MM.1S (cell line): ENCODE data around the gene GRIK3.

Experiments used
- DNase-seq: peaks from one replicate; pipeline ENCODE4 v3.0.0-alpha.2; 2015
- H2AFZ ChIP-seq: fragments of 300-600 bp; sonication (generic); 2 replicates; pipeline ENCODE4 v1.6.0; 2016; ENCODE audit warnings: antibody characterized with exemption, low read length
- H3F3A ChIP-seq: fragments of 300-600 bp; sonication (generic); 2 replicates; pipeline ENCODE4 v1.6.1; 2016; ENCODE audit warnings: mild to moderate bottlenecking, antibody characterized with exemption, low read length, moderate library complexity, mixed read lengths; ENCODE audit not compliant: insufficient read depth
- H3K27ac ChIP-seq: fragments of 300-600 bp; sonication (generic); 2 replicates; pipeline ENCODE4 v1.5.1; 2016; ENCODE audit warnings: mild to moderate bottlenecking, low read length
- H3K27me3 ChIP-seq: fragments of 300-600 bp; sonication (generic); replicated peaks from 2 replicates; pipeline ENCODE4 v1.6.0; 2016; ENCODE audit warnings: low read length; ENCODE audit not compliant: insufficient read depth
- H3K36me3 ChIP-seq: fragments of 300-600 bp; sonication (generic); replicated peaks from 2 replicates; pipeline ENCODE4 v1.6.1; 2016; ENCODE audit warnings: mild to moderate bottlenecking, low read length, mixed read lengths; ENCODE audit not compliant: insufficient read depth
- H3K4me1 ChIP-seq: fragments of 300-600 bp; sonication (generic); 2 replicates; pipeline ENCODE4 v1.6.1; 2016; ENCODE audit warnings: low read length, mixed read lengths
- H3K4me2 ChIP-seq: fragments of 300-600 bp; sonication (generic); 2 replicates; pipeline ENCODE4 v1.6.0; 2016; ENCODE audit warnings: low read depth, low read length
- H3K4me3 ChIP-seq: fragments of 300-600 bp; sonication (generic); 2 replicates; pipeline ENCODE4 v1.5.1; 2016; ENCODE audit warnings: low read length, mixed read lengths
- H3K79me2 ChIP-seq: fragments of 300-600 bp; sonication (generic); 2 replicates; pipeline ENCODE4 v1.6.1; 2016; ENCODE audit warnings: mixed run types, low read length, mixed read lengths
- H3K9ac ChIP-seq: fragments of 300-600 bp; sonication (generic); 2 replicates; pipeline ENCODE4 v1.6.1; 2016; ENCODE audit warnings: low read length, mixed read lengths
- H3K9me2 ChIP-seq: fragments of 300-600 bp; sonication (generic); replicated peaks from 2 replicates; pipeline ENCODE4 v1.6.1; 2016; ENCODE audit warnings: mild to moderate bottlenecking, low read length, mixed read lengths; ENCODE audit not compliant: insufficient read depth
- H3K9me3 ChIP-seq: fragments of 300-600 bp; sonication (generic); replicated peaks from 2 replicates; pipeline ENCODE4 v1.6.1; 2016; ENCODE audit warnings: mild to moderate bottlenecking, low read length, mixed read lengths; ENCODE audit not compliant: insufficient read depth
- H4K20me1 ChIP-seq: fragments of 300-600 bp; sonication (generic); 2 replicates; pipeline ENCODE4 v1.6.1; 2016; ENCODE audit warnings: mild to moderate bottlenecking, low read length, moderate library complexity, mixed read lengths; ENCODE audit not compliant: insufficient read depth
- CTCF ChIP-seq: fragments of 300-600 bp; sonication (generic); IDR thresholded peaks from 2 replicates; pipeline ENCODE4 v1.5.1; 2016; ENCODE audit warnings: antibody characterized with exemption, low read length, mixed read lengths
- EZH2 ChIP-seq: fragments of 300-600 bp; sonication (generic); optimal IDR thresholded peaks from 2 replicates; pipeline ENCODE3; 2017; ENCODE audit warnings: low read depth, mild to moderate bottlenecking, antibody characterized with exemption, low read length, mixed read lengths
- EZH2phosphoT487 ChIP-seq: fragments of 300-600 bp; sonication (generic); IDR thresholded peaks from 2 replicates; pipeline ENCODE4 v1.6.1; 2018; ENCODE audit warnings: antibody characterized with exemption, low read length

GRIK3 gene

DNA sequence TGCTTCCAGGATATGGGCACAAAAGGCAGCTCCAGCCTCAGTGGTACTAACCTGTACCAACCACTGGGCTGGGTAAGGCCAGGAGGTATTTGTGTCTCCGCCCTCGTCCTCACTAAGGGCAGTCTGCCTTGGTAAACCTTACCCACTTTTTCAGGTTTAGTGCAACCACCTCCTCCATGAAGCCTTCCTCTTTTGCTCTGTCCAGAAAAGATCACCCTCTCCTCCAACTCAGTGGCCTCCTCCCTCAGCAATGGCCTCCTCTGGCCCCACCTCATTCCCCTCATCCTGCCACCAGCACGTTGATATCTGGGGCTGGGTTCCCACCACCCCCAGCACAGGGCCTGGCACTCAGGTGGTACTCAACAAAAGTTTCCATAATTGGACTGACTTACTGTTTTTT, 161.5 kb downstream of the GRIK3 start:
- peaks cover 69% of the 10 kb centered on the region for H3K27me3 ChIP-seq
- no peaks in the 10 kb centered on the region for H3K4me1 ChIP-seq
- H3K4me2 ChIP-seq, result no peak overlapping the region
- no peaks in the 10 kb centered on the region for H3K9me2 ChIP-seq
- H3K79me2 ChIP-seq, result no peaks in the 10 kb centered on the region
- H3K9me3 ChIP-seq, result no peaks in the 10 kb centered on the region
- DNase-seq, result no peak
- H3F3A ChIP-seq, result no peaks in the 10 kb centered on the region
- H3K9ac ChIP-seq, result no peak overlapping the region
- no peak overlapping the region for H3K27ac ChIP-seq
- no peaks in the 10 kb centered on the region for H3K36me3 ChIP-seq
- H2AFZ ChIP-seq, result no peak overlapping the region
- TF ChIP-seq EZH2 (no peak), CTCF (no peak), EZH2phosphoT487 (no peak)
- H3K4me3 ChIP-seq, result no peak overlapping the region
- H4K20me1 ChIP-seq, result no peaks in the 10 kb centered on the region

DNA sequence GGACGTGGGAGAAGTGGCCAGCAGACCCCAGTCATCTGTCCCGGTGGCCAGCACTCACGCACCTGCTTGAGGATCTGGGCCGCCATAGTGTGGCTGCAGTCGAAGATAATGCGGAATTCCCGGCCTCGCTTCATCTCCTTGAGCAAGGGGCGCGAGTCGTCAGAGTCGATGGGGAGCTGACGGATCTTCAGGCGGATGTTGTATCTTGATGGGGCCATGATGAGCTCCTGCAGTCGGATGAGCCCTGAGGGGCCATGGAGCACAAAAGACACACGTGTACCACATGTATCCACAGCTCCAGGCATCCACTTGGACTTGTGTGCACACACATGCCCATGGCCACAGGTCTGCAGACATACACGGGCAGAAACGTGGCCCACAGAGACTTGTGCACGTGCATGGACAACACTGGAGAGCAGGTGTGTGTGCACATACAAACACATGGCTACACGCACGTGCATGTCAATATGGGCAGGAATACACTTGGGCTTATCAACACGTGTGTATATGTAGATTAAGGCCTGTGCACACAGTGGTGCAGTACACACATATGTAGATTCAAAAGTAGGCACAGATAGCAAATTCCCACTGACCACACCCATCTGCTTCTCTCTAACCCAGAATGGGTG, 162.1 kb downstream of the GRIK3 start:
- H3K36me3 ChIP-seq, result no peaks in the 10 kb centered on the region
- H3K4me3 ChIP-seq, result no peak overlapping the region
- no peak for TF ChIP-seq EZH2phosphoT487
- no peak for TF ChIP-seq EZH2
- no peak for TF ChIP-seq CTCF
- no peak for DNase-seq
- no peak overlapping the region for H2AFZ ChIP-seq
- no peaks in the 10 kb centered on the region for H3K79me2 ChIP-seq
- H3K27ac ChIP-seq, result no peak overlapping the region
- H3K27me3 ChIP-seq, result peaks cover 68% of the 10 kb centered on the region
- H3K9ac ChIP-seq, result no peak overlapping the region
- H3K9me3 ChIP-seq, result no peaks in the 10 kb centered on the region
- no peak overlapping the region for H3K4me2 ChIP-seq
- no peaks in the 10 kb centered on the region for H3K4me1 ChIP-seq
- H4K20me1 ChIP-seq, result no peaks in the 10 kb centered on the region
- no peaks in the 10 kb centered on the region for H3K9me2 ChIP-seq
- H3F3A ChIP-seq, result no peaks in the 10 kb centered on the region

- H3K27ac ChIP-seq, result no peak overlapping the region
- DNase-seq, result no peak
- no peaks in the 10 kb centered on the region for H3K79me2 ChIP-seq
- no peak overlapping the region for H2AFZ ChIP-seq
- no peaks in the 10 kb centered on the region for H3F3A ChIP-seq
- H3K36me3 ChIP-seq, result no peaks in the 10 kb centered on the region
- no peaks in the 10 kb centered on the region for H4K20me1 ChIP-seq
- H3K9me2 ChIP-seq, result no peaks in the 10 kb centered on the region
- H3K4me2 ChIP-seq, result no peak overlapping the region
- no peak overlapping the region for H3K4me3 ChIP-seq
- no peak overlapping the region for H3K9ac ChIP-seq
- H3K4me1 ChIP-seq, result no peaks in the 10 kb centered on the region
- peaks cover 62% of the 10 kb centered on the region for H3K27me3 ChIP-seq
- H3K9me3 ChIP-seq, result no peaks in the 10 kb centered on the region
- TF ChIP-seq EZH2 (no peak), EZH2phosphoT487 (no peak)
Measured at GRCh38 chr1:36871146-36871971, 163.0 kb downstream of the GRIK3 start.

GRCh38 chr1:36869826-36870225, 164.5 kb downstream of the GRIK3 start:
- no peak overlapping the region for H3K27ac ChIP-seq
- H3F3A ChIP-seq, result no peaks in the 10 kb centered on the region
- DNase-seq, result no peak

More at GRCh38 chr1:36869826-36870225, 164.5 kb downstream of the GRIK3 start:
- Histone ChIP-seq H3K27me3 (peaks cover 58% of the 10 kb centered on the region), H3K4me3 (no peak overlapping the region), H3K9ac (no peak overlapping the region), H3K79me2 (no peaks in the 10 kb centered on the region), H2AFZ (no peak overlapping the region), H3K36me3 (no peaks in the 10 kb centered on the region), H3K9me2 (no peaks in the 10 kb centered on the region), H3K9me3 (no peaks in the 10 kb centered on the region), H4K20me1 (no peaks in the 10 kb centered on the region), H3K4me1 (no peaks in the 10 kb centered on the region), H3K4me2 (no peak overlapping the region)
- TF ChIP-seq EZH2, result no peak
- no peak for TF ChIP-seq EZH2phosphoT487
- TF ChIP-seq CTCF, result no peak
